ENCODE measurements around the gene ACTRT2. TPM values are rescaled to one million over a fixed set of nuclear protein-coding genes. Genes with fewer than 3 reads are reported as not detected.

Gene ACTRT2
- total and polyA plus RNA-seq, 2 donors (not counting 1 experiment from before 2014, with no cell fraction given), result not detected

DNA sequence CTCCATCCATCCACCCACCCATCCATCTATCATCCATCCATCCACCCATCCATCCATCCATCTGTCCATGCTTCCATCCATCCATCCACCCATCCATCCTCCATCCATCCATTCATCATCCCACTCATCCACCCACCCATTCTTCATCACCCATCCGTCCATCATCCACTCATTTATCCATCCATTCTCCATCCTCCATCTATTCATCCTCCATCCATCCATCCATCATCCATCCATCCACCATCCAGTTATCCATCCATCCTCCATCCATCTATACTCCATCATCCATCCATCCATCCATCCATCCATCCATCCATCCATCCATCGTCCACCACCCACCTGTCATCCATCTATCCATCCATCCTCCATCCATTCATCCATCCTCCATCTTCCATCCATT, 32.1 kb upstream of the ACTRT2 start:
- CTCF ChIA-PET, result no interaction called here
- intact Hi-C loops (cut with micrococcal nuclease), result no loop called here
- 97% methylated on average over 2 of the region's 2 CpGs for WGBS (ENCODE audit: insufficient coverage)
- Mint-ChIP-seq H3K4me3 (no peak overlapping the region), H3K27me3 (peaks cover 6% of the 10 kb centered on the region), H3K4me1 (no peaks in the 10 kb centered on the region), H3K9me3 (ENCODE audit: insufficient read depth) (peaks cover 13% of the 10 kb centered on the region), H3K27ac (peak overlapping the region; percentile 32)
- Histone ChIP-seq H2AFZ (ENCODE audit: insufficient read depth, low read depth, low read length, poor library complexity, severe bottlenecking) (no peak overlapping the region), H3K4me3 (ENCODE audit: control extremely low read depth in 1 of 5, extremely low read depth in 1 of 5, insufficient read depth in 1 of 5, low read depth in 2 of 5, low read length in 4 of 5) (no peak overlapping the region), H3K27me3 (replicated peaks in 1 of 4; ENCODE audit: control extremely low read depth in 1 of 4, control insufficient read depth in 3 of 4, insufficient read depth in 4 of 4, low read length in 3 of 4) (no peaks in the 10 kb centered on the region), H4K20me1 (ENCODE audit: control insufficient read depth, insufficient read depth, low read length, poor library complexity, severe bottlenecking) (no peaks in the 10 kb centered on the region), H3K9me3 (ENCODE audit: control extremely low read depth in 1 of 3, control insufficient read depth in 2 of 3, insufficient read depth in 1 of 3, low read length in 2 of 3) (peaks cover 2 to 22% (median 6%) of the 10 kb centered on the region in 3 donors), H3K27ac (ENCODE audit: low read length in 2 of 2) (no peak overlapping the region), H3K4me1 (ENCODE audit: control insufficient read depth in 2 of 2, insufficient read depth in 2 of 2, low read length in 2 of 2) (no peaks in the 10 kb centered on the region), H3K79me2 (ENCODE audit: control insufficient read depth, insufficient read depth, low read length) (no peaks in the 10 kb centered on the region), H3K36me3 (replicated peaks in 1 of 2; ENCODE audit: control extremely low read depth in 1 of 2, control insufficient read depth in 1 of 2, extremely low read depth in 1 of 2, insufficient read depth in 2 of 2, low read length in 1 of 2) (no peaks in the 10 kb centered on the region), H3K9ac (ENCODE audit: low read length) (no peak overlapping the region), H3K4me2 (replicated peaks; ENCODE audit: low read depth, low read length, poor library complexity, severe bottlenecking) (no peak overlapping the region)
- TF ChIP-seq, protein P1, sequence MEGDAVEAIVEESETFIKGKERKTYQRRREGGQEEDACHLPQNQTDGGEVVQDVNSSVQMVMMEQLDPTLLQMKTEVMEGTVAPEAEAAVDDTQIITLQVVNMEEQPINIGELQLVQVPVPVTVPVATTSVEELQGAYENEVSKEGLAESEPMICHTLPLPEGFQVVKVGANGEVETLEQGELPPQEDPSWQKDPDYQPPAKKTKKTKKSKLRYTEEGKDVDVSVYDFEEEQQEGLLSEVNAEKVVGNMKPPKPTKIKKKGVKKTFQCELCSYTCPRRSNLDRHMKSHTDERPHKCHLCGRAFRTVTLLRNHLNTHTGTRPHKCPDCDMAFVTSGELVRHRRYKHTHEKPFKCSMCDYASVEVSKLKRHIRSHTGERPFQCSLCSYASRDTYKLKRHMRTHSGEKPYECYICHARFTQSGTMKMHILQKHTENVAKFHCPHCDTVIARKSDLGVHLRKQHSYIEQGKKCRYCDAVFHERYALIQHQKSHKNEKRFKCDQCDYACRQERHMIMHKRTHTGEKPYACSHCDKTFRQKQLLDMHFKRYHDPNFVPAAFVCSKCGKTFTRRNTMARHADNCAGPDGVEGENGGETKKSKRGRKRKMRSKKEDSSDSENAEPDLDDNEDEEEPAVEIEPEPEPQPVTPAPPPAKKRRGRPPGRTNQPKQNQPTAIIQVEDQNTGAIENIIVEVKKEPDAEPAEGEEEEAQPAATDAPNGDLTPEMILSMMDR (IDR thresholded peaks at IDR 0.05), result no peak
- TF ChIP-seq EZH2 (IDR thresholded peaks at IDR 0.05; ENCODE audit: borderline replicate concordance, insufficient read depth, low read depth, low read length, poor library complexity, severe bottlenecking), result no peak
- no peak for ATAC-seq (ENCODE audit: low read depth)
- no peak for DNase-seq
- POLR2A ChIA-PET, result no interaction called here

DNA sequence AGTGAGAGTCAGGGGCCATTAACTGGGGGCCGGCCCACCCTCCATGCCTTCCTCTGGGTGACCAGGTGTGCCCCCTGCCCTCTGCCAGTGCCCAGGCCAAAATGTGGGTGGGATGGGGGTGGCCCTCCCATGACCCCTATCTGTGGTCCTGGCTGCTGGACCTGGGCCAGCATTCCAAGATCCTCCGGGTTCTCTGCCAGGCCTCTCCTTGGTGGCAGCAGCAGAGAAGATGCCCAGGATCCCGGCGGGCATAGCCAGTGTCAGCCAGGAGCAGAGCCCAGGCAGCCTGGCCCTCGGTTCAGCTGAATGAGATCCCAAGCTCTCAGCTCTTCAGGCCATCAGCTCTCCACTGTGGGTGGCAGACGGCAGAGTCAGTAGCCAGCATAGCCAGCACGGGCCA, 31.3 kb upstream of the ACTRT2 start:
- Histone ChIP-seq H3K4me2 (replicated peaks; ENCODE audit: low read depth, low read length, poor library complexity, severe bottlenecking) (no peak overlapping the region), H3K9me3 (ENCODE audit: control extremely low read depth in 1 of 3, control insufficient read depth in 2 of 3, insufficient read depth in 1 of 3, low read length in 2 of 3) (peaks cover 2 to 26% (median 12%) of the 10 kb centered on the region in 3 donors), H3K36me3 (replicated peaks in 1 of 2; ENCODE audit: control extremely low read depth in 1 of 2, control insufficient read depth in 1 of 2, extremely low read depth in 1 of 2, insufficient read depth in 2 of 2, low read length in 1 of 2) (no peaks in the 10 kb centered on the region), H2AFZ (ENCODE audit: insufficient read depth, low read depth, low read length, poor library complexity, severe bottlenecking) (no peak overlapping the region), H3K79me2 (ENCODE audit: control insufficient read depth, insufficient read depth, low read length) (no peaks in the 10 kb centered on the region), H3K4me3 (ENCODE audit: control extremely low read depth in 1 of 5, extremely low read depth in 1 of 5, insufficient read depth in 1 of 5, low read depth in 2 of 5, low read length in 4 of 5) (no peak overlapping the region), H3K27ac (ENCODE audit: low read length in 2 of 2) (no peak overlapping the region), H3K9ac (ENCODE audit: low read length) (no peak overlapping the region), H3K4me1 (ENCODE audit: control insufficient read depth in 2 of 2, insufficient read depth in 2 of 2, low read length in 2 of 2) (no peaks in the 10 kb centered on the region), H4K20me1 (ENCODE audit: control insufficient read depth, insufficient read depth, low read length, poor library complexity, severe bottlenecking) (no peaks in the 10 kb centered on the region), H3K27me3 (replicated peaks in 1 of 4; ENCODE audit: control extremely low read depth in 1 of 4, control insufficient read depth in 3 of 4, insufficient read depth in 4 of 4, low read length in 3 of 4) (no peaks in the 10 kb centered on the region)
- DNase-seq (no peak), ATAC-seq (ENCODE audit: low read depth) (no peak)
- 95% methylated on average over 6 of the region's 7 CpGs for WGBS (ENCODE audit: insufficient coverage)
- Mint-ChIP-seq H3K27me3 (peaks cover 6% of the 10 kb centered on the region), H3K27ac (no peak overlapping the region), H3K9me3 (ENCODE audit: insufficient read depth) (peaks cover 14% of the 10 kb centered on the region), H3K4me3 (no peak overlapping the region), H3K4me1 (no peaks in the 10 kb centered on the region)
- intact Hi-C loops (cut with micrococcal nuclease), result no loop called here
- ChIA-PET POLR2A (no interaction called here), CTCF (no interaction called here)
- no peak for TF ChIP-seq EZH2 (IDR thresholded peaks at IDR 0.05; ENCODE audit: borderline replicate concordance, insufficient read depth, low read depth, low read length, poor library complexity, severe bottlenecking)
- TF ChIP-seq, protein P1 (IDR thresholded peaks at IDR 0.05), result no peak
